GF-D8 (cell line): Measurements from ENCODE around the gene NUDT2.

Experiments
- DNase-seq: peaks from one replicate; lab custom pipeline; 2025; lab: John Stamatoyannopoulos, UW

The NUDT2 gene

GRCh38 chr9:34370970-34371880 is 41.9 kb downstream of the NUDT2 start:
- no peak for DNase-seq

GRCh38 chr9:34371886-34372466 is 42.6 kb downstream of the NUDT2 start:
- no peak for DNase-seq

GRCh38 chr9:34372467-34373011 is 43.2 kb downstream of the NUDT2 start:
- DNase-seq = no peak

- no peak for DNase-seq
Observed at GRCh38 chr9:34373749-34374148, 44.4 kb downstream of the NUDT2 start.

- DNase-seq = no peak
Observed at GRCh38 chr9:34374339-34374738, 45.0 kb downstream of the NUDT2 start.

- no peak for DNase-seq
Observed at GRCh38 chr9:34374905-34375552, 45.7 kb downstream of the NUDT2 start.

- no peak for DNase-seq
Observed at GRCh38 chr9:34375901-34376595, 46.7 kb downstream of the NUDT2 start.

GRCh38 chr9:34376596-34377403 is 47.4 kb downstream of the NUDT2 start, which contains the start of gene MYORG:
Gene MYORG, minus strand, starts transcription at chr9:34376898. Its CDS starts 3,955 bp downstream, at chr9:34372943.
- peak; percentile 84 for DNase-seq

- no peak for DNase-seq
Observed at GRCh38 chr9:34377404-34377746, 48.0 kb downstream of the NUDT2 start.

GRCh38 chr9:34378376-34379060 is 49.1 kb downstream of the NUDT2 start:
- DNase-seq = no peak

GRCh38 chr9:34379334-34380033 is 50.1 kb downstream of the NUDT2 start:
- peak; percentile 63 for DNase-seq

GRCh38 chr9:34380034-34380510 is 50.7 kb downstream of the NUDT2 start:
- no peak for DNase-seq

GRCh38 chr9:34380511-34381315 is 51.3 kb downstream of the NUDT2 start:
- peak; percentile 61 for DNase-seq

GRCh38 chr9:34381323-34381722 is 52.0 kb downstream of the NUDT2 start:
- DNase-seq = no peak

GRCh38 chr9:34382054-34382453 is 52.7 kb downstream of the NUDT2 start:
- no peak for DNase-seq

- DNase-seq = no peak
Observed at GRCh38 chr9:34382879-34383278, 53.5 kb downstream of the NUDT2 start.

- no peak for DNase-seq
Observed at GRCh38 chr9:34383904-34384303, 54.5 kb downstream of the NUDT2 start.

GRCh38 chr9:34384368-34385165 is 55.2 kb downstream of the NUDT2 start:
- no peak for DNase-seq
